ENCODE measurements around the gene EYA2.
"Not testable (repeated sequence)": the region's sequence is repeated elsewhere in the genome, so short reads cannot be mapped to it uniquely, and the experiment has no call there.

The EYA2 gene

GRCh38 chr20:47159166-47159565, 264.5 kb downstream of the EYA2 start:
- no peak for DNase-seq

- no peak for DNase-seq
Observed at GRCh38 chr20:47160240-47160639, 265.6 kb downstream of the EYA2 start.

- no peak for DNase-seq
Observed at GRCh38 chr20:47160992-47161391, 266.3 kb downstream of the EYA2 start.

GRCh38 chr20:47161411-47161810, 266.8 kb downstream of the EYA2 start:
- no peak for DNase-seq

- DNase-seq: no peak
Observed at GRCh38 chr20:47164140-47164539, 269.5 kb downstream of the EYA2 start.

GRCh38 chr20:47165376-47165865, 270.8 kb downstream of the EYA2 start:
- DNase-seq: no peak

GRCh38 chr20:47167846-47168245, 273.2 kb downstream of the EYA2 start:
- DNase-seq: no peak

GRCh38 chr20:47172579-47172978, 277.9 kb downstream of the EYA2 start:
- no peak for DNase-seq

GRCh38 chr20:47173596-47174216, 279.1 kb downstream of the EYA2 start:
- DNase-seq: no peak

- no peak for DNase-seq
Observed at GRCh38 chr20:47174456-47175243, 280.0 kb downstream of the EYA2 start.

- DNase-seq: no peak
Observed at GRCh38 chr20:47175493-47175892, 280.9 kb downstream of the EYA2 start.

GRCh38 chr20:47176217-47176616, 281.6 kb downstream of the EYA2 start:
- DNase-seq: not testable (repeated sequence)

- no peak for DNase-seq
Observed at GRCh38 chr20:47178277-47178676, 283.6 kb downstream of the EYA2 start.

GRCh38 chr20:47178851-47179250, 284.2 kb downstream of the EYA2 start:
- no peak for DNase-seq

- DNase-seq: no peak
Observed at GRCh38 chr20:47179267-47179666, 284.6 kb downstream of the EYA2 start.

- DNase-seq: no peak
Observed at GRCh38 chr20:47181056-47181862, 286.6 kb downstream of the EYA2 start.

- no peak for DNase-seq
Observed at GRCh38 chr20:47183367-47183766, 288.7 kb downstream of the EYA2 start.

GRCh38 chr20:47187450-47188195, 293.0 kb downstream of the EYA2 start:
- no peak for DNase-seq

GRCh38 chr20:47188540-47188939, 293.9 kb downstream of the EYA2 start:
- DNase-seq: no peak

- no peak for DNase-seq
Observed at GRCh38 chr20:47189060-47189459, 294.4 kb downstream of the EYA2 start.

GRCh38 chr20:47191074-47191673, 296.5 kb downstream of the EYA2 start:
- DNase-seq: no peak

- no peak for DNase-seq
Observed at GRCh38 chr20:47191956-47192355, 297.3 kb downstream of the EYA2 start.

All from NCI-H1694 (cell line).